A673 (cell line): ENCODE measurements around the gene SPTBN4.

Experiments
- CTCF ChIP-seq: fragments of 300-800, 200-600 bp; sonication (generic); conservative IDR thresholded peaks from 2 replicates; pipeline ENCODE4 v1.5.1; 2017; ENCODE audit warnings: low read depth, mild to moderate bottlenecking, antibody characterized with exemption, low read length, moderate library complexity, mixed read lengths
- EZH2 ChIP-seq: fragments of 200-600 bp; sonication (generic); IDR thresholded peaks from 2 replicates; pipeline ENCODE4 v1.6.1; 2017; ENCODE audit warnings: borderline replicate concordance, low read depth, mild to moderate bottlenecking, mixed read lengths, antibody characterized with exemption, low read length; ENCODE audit not compliant: poor library complexity, severe bottlenecking

GRCh38 chr19:40621283-40621682 is 154.5 kb downstream of the SPTBN4 start:
- TF ChIP-seq CTCF = no peak
- no peak for TF ChIP-seq EZH2
